Naive B cell (primary cell): ENCODE results near the gene TCHH. TPM values are rescaled to one million over a fixed set of nuclear protein-coding genes. Genes with fewer than 3 reads are reported as not detected.

Experiments
- ATAC-seq, 2 donors: fragments of 150-1000 bp; cut with Tn5 transposase; 2 replicates each; pipeline ENCODE4 v1.10.0; 2021; ENCODE audit warnings: low read depth in 2 of 2, mild to moderate bottlenecking in 2 of 2, moderate library complexity in 2 of 2
- DNase-seq: peaks from one replicate; pipeline ENCODE4 v3.0.0; 2022
- H3K27ac Mint-ChIP-seq, 6 donors: one replicate each; pipeline ENCODE4 v1.8.0; 2020 to 2022; ENCODE audit warnings: mild to moderate bottlenecking in 6 of 6, mixed read lengths in 6 of 6, moderate library complexity in 5 of 6, inconsistent platforms in 2 of 6
- H3K27me3 Mint-ChIP-seq, 3 donors: one replicate each; pipeline ENCODE4 v1.8.0; 2021 to 2022; ENCODE audit warnings: mixed read lengths in 3 of 3, mild to moderate bottlenecking in 1 of 3
- H3K36me3 Mint-ChIP-seq, 2 donors: one replicate each; pipeline ENCODE4 v1.8.0; 2020 to 2022; ENCODE audit warnings: mixed read lengths in 2 of 2, inconsistent platforms in 1 of 2, mild to moderate bottlenecking in 1 of 2
- H3K4me1 Mint-ChIP-seq, 3 donors: one replicate each; pipeline ENCODE4 v1.8.0; 2020 to 2022; ENCODE audit warnings: mixed read lengths in 3 of 3, inconsistent platforms in 1 of 3, mild to moderate bottlenecking in 1 of 3, moderate library complexity in 1 of 3
- H3K4me3 Mint-ChIP-seq, 8 donors: one replicate each; pipeline ENCODE4 v1.8.0; 2020 to 2022; ENCODE audit warnings: mild to moderate bottlenecking in 8 of 8, mixed read lengths in 8 of 8, moderate library complexity in 8 of 8, inconsistent platforms in 2 of 8
- H3K9me3 Mint-ChIP-seq, 7 donors: one replicate each; pipeline ENCODE4 v1.8.0; 2020 to 2022; ENCODE audit warnings: mixed read lengths in 7 of 7, mild to moderate bottlenecking in 5 of 7, inconsistent platforms in 2 of 7, moderate library complexity in 1 of 7
- polyA plus RNA-seq, 6 donors: library from polyadenylated mRNA; unstranded; fragments of 300-500 nt; fragmentation: Illumina TruSeq; gene quantifications; one replicate each; pipeline ENCODE4 v1.2.3, GENCODE V29; 2021; ENCODE audit warnings: low read depth in 6 of 6

The TCHH gene
- polyA plus RNA-seq, 6 donors from 2014 or later = not detected

DNA sequence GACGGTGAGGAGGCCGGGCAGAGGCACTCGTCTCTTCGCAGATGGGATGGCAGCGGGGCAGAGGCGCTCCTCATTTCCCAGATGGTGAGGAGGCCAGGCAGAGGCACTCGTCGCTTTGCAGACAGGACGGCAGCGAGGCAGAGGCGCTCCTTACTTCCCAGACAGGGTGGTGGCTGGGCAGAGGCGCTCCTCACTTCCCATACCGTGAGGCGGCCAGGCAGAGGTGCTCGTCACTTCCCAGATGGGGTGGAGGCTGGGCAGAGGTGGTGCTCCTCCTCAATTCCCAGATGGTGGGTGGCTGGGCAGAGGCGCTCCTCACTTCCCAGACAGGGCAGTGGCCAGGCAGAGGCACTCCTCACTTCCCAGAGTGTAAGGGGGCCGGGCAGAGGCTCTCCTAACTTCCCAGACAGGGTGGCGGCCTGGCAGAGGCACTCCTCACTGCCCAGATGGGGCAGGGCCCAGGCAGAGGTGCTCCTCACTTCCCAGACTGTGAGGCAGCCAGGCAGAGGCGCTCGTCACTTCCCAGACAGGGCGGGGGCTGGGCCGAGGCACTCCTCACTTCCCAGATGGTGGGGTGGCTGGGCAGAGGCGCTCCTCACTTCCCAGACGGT, 36.3 kb downstream of the TCHH start:
- Mint-ChIP-seq H3K27ac (no peak overlapping the region), H3K27me3 (peaks cover 26 to 34% (median 28%) of the 10 kb centered on the region in 3 donors), H3K4me3 (no peak overlapping the region), H3K9me3 (peaks cover 0 to 3% (median 0%) of the 10 kb centered on the region in 7 donors), H3K36me3 (no peaks in the 10 kb centered on the region), H3K4me1 (no peaks in the 10 kb centered on the region)
- DNase-seq (no peak), ATAC-seq (no peak)

DNA sequence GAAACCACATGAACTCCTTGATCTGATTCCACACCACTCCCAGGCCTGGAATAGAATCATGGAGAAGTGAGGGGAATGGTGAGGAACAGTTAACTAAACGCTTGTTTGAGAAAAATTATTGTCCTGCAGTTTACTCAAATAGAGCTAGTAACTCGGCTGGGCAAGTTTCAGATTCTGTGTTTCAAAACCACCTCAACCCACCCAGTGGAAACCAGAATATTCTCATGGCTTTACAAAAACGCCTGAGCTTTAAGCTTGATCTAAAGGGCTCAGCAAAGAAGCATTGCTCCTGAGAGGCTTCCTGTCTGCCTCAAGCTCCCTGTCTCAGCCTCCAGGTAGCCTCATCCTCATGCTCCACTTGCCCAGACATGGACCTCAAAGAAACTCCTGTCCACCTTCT, 42.9 kb downstream of the TCHH start:
- Mint-ChIP-seq H3K9me3 (peaks cover 0 to 3% (median 0%) of the 10 kb centered on the region in 7 donors), H3K27me3 (peaks cover 39 to 62% (median 47%) of the 10 kb centered on the region in 3 donors)

DNA sequence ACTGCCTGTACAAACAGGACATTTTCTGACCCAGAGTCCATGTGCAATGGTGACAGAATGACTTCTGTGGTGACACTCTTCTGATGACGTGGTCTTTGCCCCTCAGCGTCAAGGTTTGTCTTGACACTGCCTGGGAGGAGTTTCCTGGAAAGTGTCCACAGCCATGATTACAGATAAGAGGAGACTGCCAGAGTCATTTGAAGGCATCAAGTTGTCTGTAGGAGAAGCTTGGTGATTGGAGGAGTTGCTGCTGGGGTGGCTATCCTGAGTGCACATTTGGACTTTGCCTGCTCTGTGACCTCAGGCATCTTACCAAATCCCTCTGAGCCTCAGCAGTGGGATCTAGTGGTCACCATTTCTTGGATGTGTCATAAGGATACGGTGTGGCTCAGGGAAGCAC, 44.1 kb downstream of the TCHH start:
- no peaks in the 10 kb centered on the region for H3K4me1 Mint-ChIP-seq
- H3K4me3 Mint-ChIP-seq = no peak overlapping the region
- H3K27ac Mint-ChIP-seq = no peak overlapping the region
- no peak for ATAC-seq
- peaks cover 0 to 6% of the 10 kb centered on the region in 2 donors for H3K36me3 Mint-ChIP-seq
- H3K9me3 Mint-ChIP-seq = no peaks in the 10 kb centered on the region
- H3K27me3 Mint-ChIP-seq = peaks cover 47 to 62% (median 49%) of the 10 kb centered on the region in 3 donors
- no peak for DNase-seq

More for the DNA sequence above, 42.9 kb downstream of the TCHH start:
- Mint-ChIP-seq H3K36me3 (peaks cover 0 to 6% of the 10 kb centered on the region in 2 donors), H3K4me3 (no peak overlapping the region), H3K27ac (no peak overlapping the region), H3K4me1 (no peaks in the 10 kb centered on the region)
- DNase-seq = no peak
- no peak for ATAC-seq

DNA sequence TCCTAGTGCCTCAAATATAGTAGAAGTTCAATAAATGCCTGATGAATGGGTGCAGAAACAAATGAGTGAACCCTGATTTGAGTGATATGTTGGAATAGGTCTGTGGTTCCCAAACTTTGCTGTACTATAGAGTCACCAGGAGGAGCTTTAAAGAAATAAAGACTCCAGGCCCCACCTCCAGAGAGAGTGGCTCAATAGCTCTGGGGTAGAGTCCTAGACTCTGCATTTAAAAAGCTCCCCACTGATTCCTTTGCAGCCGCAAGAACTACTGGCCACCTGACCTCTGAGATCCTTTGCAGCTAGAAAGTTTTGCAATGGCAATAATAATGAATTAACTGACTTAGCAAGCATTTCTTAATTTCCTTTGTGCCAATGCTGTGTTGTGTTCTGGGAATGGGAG, 47.3 kb downstream of the TCHH start:
- no peak overlapping the region for H3K27ac Mint-ChIP-seq
- no peaks in the 10 kb centered on the region for H3K4me1 Mint-ChIP-seq
- ATAC-seq = no peak
- DNase-seq = no peak
- no peaks in the 10 kb centered on the region for H3K9me3 Mint-ChIP-seq
- peaks cover 42 to 53% (median 49%) of the 10 kb centered on the region in 3 donors for H3K27me3 Mint-ChIP-seq
- no peak overlapping the region for H3K4me3 Mint-ChIP-seq
- no peaks in the 10 kb centered on the region for H3K36me3 Mint-ChIP-seq

DNA sequence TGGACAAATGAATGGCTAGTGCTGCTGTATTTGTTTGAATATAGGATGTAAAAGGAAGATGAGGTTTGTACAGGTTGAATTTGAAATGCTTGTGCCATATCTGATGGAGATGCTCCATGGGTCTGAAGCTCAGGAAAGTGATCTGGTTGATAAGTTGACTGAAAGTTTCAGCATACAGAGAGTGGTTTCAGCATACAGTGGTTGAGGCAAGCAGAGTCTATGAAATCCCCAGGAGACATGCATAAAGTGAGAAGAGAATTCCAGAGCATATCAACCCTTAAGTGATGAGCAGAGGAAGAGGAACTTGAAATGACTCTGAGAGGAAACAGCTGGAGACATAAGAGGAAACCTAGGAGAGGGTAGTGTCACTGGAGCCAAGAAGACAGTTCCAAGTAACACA, 48.1 kb downstream of the TCHH start:
- H3K36me3 Mint-ChIP-seq = no peaks in the 10 kb centered on the region
- H3K27ac Mint-ChIP-seq = no peak overlapping the region
- no peaks in the 10 kb centered on the region for H3K9me3 Mint-ChIP-seq
- no peaks in the 10 kb centered on the region for H3K4me1 Mint-ChIP-seq
- H3K27me3 Mint-ChIP-seq = peaks cover 37 to 45% (median 45%) of the 10 kb centered on the region in 3 donors
- ATAC-seq = no peak
- no peak for DNase-seq
- no peak overlapping the region for H3K4me3 Mint-ChIP-seq

DNA sequence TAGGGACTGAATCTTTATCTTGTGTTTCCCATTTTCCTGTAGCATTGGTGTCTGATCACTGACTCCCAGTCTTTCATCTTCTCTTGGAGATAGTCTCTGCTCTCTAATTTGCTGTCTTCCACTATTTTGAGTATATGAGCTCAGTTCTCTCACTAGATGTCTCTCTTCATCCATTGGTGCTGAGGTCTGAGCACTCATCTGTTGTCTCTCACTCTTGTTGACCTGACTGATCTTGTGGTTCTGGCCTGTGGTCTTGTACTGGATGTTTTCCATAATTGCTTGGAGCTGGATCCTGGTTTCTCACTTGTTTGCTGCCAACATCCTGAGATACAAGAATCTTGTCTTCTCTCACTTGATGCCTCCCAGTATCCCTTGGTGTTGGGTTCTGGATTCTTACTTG, 53.3 kb downstream of the TCHH start:
- H3K4me1 Mint-ChIP-seq = no peaks in the 10 kb centered on the region
- DNase-seq (no peak), ATAC-seq (no peak)
- H3K36me3 Mint-ChIP-seq = no peaks in the 10 kb centered on the region
- peaks cover 21 to 28% (median 24%) of the 10 kb centered on the region in 3 donors for H3K27me3 Mint-ChIP-seq
- no peak overlapping the region for H3K27ac Mint-ChIP-seq
- H3K9me3 Mint-ChIP-seq = no peaks in the 10 kb centered on the region
- no peak overlapping the region for H3K4me3 Mint-ChIP-seq

Other genes with a start within 250 kb of the TCHH start
- 10 to 100 TPM in 2 of 6 donors, 1 to 10 TPM in 4; 6.6 to 11.9 (median 8.1) TPM for gene THEM4, start 205.9 kb downstream of the TCHH start, polyA plus RNA-seq
- 100 to 1,000 TPM; 115 to 209 (median 180) TPM for gene S100A10, start 121.6 kb downstream of the TCHH start, polyA plus RNA-seq
- gene S100A11, start 78.4 kb downstream of the TCHH start, polyA plus RNA-seq = 10 to 100 TPM; 22.1 to 54.6 (median 27.8) TPM
- gene TCHHL1, start 26.4 kb downstream of the TCHH start, polyA plus RNA-seq = not detected
- gene RPTN, start 43.8 kb upstream of the TCHH start, polyA plus RNA-seq = not detected
- not detected for gene HRNR, start 108.7 kb upstream of the TCHH start, polyA plus RNA-seq
- not detected for gene FLG, start 209.8 kb upstream of the TCHH start, polyA plus RNA-seq
- gene FLG2, start 244.6 kb upstream of the TCHH start, polyA plus RNA-seq = under 1 TPM in 1 of 6 donors, not detected in 5; 0.18 TPM